NCI-H187 treated with DMSO at 0.1 percent for 48 hours (cell line): ENCODE data around the gene CREB5.

Experiments used
- DNase-seq: peaks from one replicate; lab custom pipeline; 2025; lab: John Stamatoyannopoulos, UW

CREB5 gene

DNA sequence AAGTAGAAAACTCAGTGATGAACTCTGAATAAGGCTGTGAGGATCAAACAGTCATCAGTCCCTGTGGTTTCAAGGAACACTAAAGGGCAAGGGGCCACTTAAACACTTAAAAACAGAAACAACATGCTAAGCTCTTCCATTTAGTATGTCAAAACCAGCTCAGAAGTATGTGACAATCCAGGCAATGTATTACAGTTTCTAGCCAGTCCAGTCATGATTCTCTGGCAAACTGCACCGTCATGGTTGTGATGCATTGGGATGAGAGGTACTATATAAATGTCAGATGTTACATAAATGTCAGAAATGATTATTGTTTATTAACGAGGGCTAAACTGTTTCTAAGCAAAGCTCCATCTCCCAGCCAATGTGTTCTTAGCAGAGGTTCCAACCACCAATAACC is 4.7 kb upstream of the CREB5 start:
- DNase-seq = no peak

DNA sequence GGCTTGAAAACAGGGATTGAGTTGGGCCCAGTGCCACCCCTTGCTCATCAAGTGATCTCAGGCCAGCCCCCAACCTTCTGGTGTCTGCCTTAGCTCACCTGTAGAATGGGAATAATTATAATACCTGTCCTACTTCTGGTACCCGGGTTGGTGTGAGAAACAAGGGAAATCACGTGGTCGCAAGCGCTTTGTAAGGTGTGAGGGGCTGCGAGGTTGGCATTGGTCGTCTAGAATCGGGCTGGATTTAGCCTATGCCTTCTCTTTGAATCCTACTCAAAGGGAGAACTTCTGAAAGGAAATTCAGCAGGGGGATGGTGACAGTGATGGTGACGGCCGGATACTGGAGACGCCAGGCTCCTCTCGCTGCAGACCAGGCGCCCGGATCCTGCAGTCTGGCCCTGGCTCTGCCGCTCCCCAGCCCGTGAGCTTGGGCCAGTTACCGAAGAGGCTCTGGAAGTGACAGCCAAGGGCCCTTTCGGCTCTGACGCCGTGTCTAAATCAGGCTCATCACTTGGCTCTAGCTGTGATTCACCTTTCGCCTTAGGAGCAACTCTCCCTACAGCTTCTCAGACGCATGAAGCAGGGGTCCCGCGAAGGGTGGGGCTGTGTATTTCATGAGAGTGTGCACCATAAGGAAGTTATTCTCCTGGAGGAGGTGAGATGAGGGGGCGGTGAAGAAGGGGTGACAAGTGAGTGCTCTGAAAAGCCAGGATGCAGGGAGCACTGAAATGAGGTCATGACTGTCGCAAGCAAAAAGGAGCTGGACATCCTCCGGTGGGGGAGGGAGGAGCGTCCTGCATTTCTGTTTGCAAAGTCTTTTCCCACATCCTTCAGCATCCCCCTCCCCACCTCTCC is 4.0 kb upstream of the CREB5 start:
- no peak for DNase-seq

DNA sequence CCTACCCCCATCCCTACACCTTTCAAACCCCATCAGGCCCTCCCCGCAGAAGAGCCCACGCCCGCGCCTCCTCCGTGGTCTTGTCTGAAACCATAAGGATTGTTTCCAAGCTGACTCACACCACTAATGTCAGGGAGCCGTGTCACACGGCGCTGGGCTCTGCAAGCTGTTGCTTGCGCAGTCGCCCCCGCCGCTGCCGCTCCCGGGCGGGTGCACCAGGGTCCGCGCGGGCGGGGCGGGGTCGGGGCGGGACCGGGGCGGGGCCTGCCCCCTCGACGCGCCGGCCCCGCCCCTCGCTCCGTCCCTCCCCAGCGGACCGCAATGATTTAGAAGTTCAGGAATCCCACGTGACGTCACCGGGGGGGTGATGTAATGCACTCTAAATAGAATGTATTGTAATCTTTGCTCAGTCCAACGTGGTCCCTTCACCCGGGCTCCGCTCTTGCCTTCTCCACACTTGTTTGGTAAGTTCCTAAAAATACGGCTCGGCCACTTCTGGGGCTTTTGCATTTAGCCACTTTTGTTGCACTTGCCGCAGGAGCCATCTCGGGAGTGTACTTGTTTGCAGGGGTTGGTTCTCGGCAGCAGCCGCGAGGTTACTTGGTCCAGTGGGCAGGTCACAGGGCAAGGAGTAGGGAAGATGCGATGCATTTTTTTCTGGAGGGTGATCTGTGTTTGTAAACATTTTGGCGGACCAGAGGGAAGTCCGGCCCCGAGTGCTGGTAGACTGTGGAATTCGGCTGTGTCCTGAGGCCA is 3.2 kb upstream of the CREB5 start:
- DNase-seq = no peak

DNA sequence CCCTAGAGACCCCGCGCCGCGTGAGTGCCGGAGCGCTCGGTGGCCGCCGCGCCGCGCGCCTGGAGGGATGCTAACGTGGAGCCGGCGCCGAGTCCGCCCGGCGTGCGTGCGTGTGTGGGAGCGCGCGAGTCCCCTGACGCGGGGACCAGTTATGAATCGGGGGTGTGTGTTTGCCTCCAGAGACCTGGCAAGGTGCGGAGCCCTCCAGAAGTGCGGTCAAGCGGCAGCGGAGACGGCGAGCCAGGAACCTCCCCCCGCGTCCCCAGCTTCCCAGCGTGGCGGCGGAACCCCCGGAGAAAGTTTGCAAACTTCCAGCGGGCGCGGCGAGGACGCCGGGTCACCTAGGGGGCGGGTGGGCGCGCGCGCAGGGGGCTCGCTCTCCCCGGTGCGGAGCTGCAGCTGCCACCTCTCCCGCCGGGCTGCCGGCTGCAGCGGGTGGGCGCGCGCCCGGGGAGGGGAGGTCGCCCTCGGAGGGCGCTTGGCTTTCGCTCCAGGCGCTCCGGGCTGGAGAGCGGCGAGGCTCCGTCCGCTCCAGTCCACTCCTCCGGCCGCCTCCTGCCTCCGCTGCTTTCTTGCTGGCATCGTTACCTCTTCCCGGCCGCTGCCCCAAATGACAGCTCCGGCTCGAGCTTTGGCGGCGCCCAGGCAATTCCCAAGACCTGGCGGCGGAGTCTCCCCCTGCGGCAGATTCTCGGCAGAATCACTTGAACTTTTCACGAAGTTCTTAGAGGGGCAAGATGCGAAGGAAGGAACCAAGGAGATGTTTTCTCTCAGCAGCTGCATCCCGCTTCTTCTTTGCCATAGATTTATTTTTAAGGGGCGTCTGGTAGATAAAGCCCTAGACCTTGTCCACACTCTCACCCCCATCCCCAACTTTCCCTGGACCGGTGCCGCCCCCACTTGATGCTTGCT is 2.3 kb upstream of the CREB5 start:
- no peak for DNase-seq

DNA sequence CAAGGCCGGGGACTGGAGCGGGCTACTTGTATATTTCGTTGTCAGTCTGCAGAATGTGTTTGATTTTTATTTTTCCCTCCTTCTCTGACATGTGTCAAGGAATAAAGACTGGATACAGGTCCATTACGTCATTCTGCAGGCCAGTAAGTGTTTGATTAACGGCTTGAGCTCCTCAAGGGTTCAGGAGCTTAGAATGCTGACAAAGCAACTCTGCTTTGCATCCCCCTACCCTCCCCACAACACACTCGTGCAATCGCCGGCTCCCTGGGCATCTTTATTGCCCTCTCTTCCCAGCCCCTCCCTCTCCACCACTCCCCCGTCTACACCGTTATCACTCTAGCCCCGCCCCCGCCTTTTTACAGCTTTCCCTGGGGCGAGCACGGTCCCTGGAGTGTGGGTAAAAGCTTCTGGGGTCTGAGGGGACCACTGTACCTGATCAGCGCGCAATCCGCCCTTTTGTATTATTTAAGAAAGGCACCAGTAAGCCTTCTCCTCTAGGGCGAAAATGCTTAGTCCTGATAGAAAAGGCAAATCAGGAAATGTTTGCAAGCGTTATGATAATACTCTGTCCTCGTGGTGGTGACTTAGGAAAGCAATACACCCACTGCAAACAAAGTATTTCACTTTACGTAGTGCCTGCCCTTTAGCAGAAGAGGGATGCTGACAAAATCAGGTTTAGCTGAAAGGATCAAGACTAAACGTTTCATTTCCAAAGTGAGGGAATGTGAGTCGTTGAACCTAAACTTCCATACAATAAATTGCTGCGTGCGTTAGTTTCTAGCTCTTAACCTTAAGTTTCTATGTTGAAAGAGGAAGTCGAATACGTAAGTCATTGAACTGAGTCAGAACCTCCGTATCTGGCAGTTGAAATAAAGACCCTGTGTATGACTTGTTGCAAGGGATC is 1.4 kb upstream of the CREB5 start:
- no peak for DNase-seq

DNA sequence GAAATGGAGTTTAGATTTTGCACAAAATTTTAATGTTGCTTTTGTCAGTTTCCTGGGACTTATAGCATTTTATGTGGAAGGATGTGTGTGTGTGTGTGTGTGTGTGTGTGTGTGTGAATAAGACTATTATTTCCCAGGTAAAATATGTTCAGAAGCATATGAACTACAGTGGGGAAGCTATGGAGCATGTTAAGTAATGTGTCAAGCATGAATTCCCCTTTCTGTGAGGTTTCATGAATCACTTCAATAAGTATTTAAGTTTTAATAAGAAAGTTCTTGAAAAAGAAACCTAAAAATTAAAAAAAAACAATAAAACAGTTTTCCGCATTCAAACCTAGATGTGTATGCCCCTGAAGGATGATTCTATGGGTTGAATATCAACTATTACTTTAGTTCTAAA is 693 bp downstream of the CREB5 start:
- DNase-seq = no peak

DNA sequence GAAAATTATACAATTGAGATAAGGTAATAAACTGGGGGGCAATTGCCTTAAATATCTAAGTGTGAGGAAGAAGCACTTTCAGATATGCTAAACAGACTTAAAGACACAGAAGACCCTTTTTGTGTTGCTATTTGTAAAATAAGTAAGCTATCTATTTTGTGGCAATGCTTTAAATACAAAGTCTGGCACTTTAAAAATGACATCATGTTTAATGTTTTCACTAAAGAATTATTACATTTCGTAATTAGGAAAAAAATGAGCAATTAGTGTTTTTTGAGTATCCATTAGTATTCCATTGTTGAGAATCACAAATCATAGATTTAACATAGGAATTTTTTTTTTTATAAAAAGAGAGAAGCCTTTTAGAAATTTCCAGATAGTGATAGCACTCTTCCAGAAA is 2.1 kb downstream of the CREB5 start:
- DNase-seq = no peak

DNA sequence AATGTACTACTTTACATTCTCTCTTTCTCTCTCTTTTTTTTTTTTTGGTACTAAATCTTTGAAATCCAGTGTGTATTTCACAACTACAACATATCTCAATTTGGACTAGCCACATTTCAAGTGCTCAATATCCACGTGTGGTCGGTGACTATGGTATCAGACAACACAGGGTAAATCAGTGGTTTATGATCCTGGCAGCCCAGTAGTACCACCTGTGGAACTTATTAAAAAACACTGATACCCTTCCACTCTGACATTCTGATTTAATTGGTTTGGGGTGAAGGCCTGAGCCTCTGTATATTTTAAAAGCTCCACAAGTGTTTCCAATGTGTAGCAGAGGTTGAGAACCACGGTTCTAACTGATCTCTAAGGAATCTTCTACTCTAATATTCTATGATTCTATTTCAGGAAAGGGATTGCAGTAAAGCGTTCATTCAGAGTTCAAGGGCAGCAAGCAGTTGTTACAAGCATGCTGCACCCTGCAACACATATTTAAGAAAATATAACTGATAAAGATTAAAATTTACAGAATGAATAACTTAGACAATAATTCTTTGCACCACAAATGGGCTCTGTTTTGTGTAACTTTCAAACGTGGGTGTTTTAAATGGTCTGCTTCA is 5.1 kb downstream of the CREB5 start:
- DNase-seq = no peak

DNA sequence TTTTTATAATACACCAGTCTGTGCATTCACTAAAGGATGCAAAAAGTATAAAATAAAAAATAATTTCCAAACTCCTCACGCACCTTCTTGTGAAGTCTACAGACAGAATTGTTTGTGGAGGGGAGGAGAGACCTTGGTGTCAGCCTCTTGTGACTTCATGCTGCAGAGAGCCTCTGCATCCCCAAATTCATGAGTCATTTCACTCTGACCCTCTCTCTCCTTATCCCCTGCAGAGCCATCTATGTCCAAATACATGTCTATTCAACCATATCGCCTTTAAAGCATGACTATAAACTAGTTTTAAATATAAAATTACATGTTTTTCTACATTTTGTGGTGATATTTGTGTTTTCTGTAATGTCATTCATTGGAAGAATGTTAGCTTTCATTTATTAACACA is 6.0 kb downstream of the CREB5 start:
- no peak for DNase-seq

DNA sequence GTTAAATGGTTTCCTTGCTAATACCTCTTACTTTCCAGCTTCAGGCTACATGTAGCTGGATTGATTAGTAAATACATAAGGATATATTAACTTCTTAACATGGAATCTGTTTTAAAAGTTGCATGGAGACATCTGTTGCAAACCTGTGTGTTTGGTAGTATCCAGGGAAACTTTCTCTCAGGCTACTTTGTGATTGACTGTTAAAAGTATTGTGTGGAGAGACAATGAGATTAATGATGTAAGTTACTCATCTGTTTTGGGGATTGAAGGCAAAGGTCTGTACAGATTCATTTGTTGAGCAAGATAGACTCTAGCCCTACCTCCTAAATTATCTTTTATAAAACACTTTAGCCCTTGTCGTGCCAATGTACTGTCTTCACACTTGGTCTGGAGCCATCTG is 6.6 kb downstream of the CREB5 start:
- DNase-seq = no peak

DNA sequence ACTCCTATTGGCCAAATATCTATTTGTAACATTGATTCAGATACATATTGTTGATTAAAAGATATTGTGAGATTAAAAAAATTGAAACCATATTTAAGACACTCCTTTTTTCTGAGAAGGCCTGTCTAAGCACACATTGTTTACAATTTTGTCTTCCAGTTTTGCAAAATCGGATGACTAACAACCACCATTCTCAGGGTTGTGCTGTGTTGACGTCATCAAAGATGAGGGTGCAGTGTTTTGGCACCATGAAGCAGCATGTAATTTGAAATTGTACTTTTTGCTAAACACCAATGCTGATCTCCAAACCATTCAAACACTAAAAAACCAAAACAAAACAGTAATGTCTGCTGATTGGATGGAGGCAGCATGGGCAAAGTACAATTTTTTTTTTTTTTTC is 7.4 kb downstream of the CREB5 start:
- no peak for DNase-seq

DNA sequence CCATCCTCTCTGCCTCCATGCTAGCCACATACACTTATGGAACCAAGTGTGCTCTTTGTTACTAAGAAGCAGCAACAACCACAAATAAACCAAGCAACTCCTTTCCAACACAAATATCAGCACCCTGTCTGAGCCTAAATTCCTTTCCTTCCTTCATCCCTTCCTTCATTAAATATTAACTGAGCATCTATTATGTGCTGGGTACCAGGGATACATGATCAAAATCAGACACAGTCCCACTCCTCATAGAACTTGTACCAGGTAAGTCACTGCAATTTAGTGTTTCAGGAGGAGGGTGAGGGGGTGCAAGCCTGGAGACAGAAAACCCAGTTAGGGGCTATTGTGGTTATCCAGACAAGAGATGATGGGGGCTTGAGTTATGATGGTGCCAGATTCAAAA is 10.8 kb downstream of the CREB5 start:
- no peak for DNase-seq

DNA sequence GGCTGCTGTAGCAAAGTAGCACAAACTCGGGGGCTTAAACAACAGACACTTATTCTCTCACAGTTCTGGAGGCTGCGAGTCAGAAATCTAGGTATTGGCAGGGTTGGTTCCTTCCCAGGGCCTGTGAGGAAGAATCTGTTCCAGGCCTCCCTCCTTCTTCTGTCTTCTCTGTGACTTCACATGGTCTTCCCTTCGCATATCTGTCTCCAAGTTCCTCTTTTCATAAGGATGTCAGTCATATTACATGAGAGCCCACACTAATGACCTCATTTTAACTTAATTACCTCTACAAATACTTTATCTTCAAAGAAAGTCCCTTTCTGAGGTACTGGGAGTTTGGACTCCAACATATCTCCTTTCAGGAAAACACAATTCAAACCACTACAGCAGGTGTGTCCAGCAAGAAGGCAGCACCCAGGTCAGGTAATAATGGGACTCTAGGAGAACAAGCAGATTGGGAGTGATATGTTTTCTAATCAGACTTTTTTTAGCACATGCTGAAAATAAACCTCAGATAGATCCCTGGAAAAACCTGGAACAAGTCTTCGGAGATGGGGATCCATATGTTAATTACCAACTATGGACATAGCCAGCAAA is 11.7 kb downstream of the CREB5 start:
- no peak for DNase-seq

DNA sequence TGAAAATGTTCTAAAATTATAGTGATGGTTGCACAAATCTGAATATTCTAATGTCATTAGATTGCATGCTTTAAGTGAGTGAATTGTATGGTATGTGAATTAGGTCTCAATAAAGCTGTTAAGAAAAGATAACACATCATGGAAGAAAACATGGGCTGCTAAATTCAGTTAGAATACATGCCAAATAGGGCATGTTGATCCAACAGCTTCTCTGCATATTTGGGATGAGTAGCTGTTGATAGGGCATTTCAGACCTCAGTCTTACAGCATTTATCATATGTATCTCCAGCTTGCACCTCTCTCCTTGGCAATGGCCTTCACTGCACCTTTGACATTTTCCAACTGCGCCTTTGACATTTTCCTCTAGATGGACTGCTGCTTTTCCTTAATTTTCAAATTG is 13.2 kb downstream of the CREB5 start:
- no peak for DNase-seq

DNA sequence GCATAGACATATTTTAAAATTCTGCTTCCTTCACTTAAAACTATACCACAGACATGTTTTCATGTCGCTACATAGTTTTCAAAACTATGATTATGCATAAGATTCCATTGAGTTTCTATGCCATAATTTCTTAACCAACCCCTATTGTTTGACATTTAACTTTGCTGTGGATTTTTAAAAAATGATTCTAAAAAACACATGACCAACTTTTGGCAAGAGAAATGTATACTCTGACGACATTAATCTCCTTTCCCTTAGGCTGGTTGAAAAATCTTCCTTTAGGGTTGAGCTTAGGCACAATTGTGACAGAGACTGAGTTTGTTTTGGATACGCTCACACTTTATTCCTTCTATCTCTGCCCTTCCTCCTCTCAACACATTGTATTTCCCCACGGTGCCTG is 14.9 kb downstream of the CREB5 start:
- DNase-seq = no peak

DNA sequence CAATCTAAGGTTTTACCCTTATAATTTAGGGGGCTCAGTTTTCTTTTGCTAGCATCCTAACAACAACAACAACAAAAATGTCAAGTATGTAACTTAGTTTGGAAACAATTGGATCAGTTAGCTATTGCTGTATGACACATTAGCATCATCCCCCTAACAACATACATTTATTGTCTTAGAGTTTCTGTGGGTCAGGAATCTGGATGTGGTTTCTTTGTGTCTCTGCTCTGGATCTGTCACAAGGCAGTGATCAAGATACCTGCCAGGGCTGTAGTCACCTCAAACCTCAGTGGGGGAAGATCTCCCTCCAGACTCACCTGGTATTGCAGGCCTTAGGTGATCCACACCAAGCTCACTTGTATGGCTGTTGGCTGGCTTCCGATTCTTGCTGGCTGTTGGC is 18.3 kb downstream of the CREB5 start:
- DNase-seq = no peak

DNA sequence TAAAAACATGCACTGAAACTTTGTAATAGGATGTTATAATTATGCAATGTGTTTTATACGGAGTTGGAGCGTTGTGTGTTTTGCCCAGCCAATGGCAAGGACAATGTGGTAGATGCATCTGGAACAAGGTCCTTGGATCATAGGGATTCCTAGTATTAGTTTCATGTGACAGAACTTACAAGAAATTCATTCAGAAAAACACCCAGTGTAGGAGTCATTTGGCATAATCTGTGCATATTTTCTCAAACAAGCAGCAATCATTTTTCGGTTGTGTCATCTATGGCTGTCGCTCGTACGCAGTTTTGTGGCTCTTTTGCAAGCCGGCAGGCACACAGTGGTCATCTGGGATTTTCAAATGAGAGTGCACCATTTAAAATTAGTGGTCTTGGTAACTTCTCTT is 19.8 kb downstream of the CREB5 start:
- DNase-seq = no peak

DNA sequence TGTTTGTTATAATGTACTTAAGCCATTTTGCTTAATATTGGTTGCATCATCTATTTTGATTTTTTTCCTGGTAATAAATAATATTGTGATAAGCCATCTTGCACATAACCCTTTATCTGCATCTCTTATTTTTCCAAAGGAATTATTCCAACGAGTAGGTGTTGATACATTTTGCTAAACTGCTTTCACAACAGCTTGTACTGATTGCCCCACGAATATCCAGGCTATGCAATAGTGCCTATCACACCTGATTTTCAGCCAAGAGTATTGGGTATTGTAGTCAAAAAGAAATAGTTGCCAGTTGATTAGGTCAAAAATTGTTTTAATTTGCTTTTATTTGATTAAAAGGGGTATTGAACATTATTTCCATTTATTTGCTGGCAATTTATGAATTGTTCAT is 20.7 kb downstream of the CREB5 start:
- DNase-seq = no peak

DNA sequence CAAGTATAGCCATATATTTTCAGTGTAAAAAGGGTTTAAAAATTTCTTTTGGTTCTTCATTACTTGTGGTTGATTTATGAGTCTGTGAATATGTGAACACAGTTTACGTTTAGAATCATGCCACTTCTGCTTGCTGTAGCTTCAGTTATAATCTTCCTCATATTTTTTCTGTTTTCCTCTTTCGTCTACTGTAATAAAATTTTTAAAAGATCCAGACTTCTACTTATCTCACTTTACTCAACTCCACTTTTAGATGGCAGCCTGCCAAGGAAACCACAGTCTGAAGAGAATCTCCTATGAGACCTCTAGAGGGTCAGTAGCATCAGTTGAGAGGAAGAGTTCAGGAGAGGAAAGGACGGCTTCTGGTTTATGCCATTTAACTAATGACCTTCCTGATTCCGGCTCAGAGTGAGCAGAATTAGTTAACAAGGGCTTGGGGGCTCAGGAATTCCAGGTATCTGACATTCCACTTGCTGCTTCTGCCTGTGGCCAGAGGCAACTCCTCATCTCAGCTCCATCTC is 21.4 kb downstream of the CREB5 start:
- no peak for DNase-seq

DNA sequence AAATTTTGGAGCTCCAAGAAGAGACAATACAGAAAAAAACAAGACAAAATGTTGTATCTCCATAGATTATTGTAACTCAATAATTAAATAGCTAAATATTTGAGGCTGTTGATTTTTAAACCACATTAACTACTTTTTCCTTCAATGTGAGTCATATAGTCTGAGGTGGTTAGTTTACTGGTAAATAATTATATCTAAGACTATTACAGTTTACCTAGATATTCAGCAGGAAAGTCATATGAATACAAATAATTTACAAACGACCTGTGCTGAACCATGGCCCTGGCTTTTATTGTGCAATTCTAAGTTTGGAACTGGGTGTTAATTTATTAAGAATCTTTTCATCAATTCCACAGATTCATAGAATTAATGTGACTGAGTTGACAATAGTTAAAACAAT is 22.2 kb downstream of the CREB5 start:
- no peak for DNase-seq
